ENCODE data around the gene ADCK1.

DNA sequence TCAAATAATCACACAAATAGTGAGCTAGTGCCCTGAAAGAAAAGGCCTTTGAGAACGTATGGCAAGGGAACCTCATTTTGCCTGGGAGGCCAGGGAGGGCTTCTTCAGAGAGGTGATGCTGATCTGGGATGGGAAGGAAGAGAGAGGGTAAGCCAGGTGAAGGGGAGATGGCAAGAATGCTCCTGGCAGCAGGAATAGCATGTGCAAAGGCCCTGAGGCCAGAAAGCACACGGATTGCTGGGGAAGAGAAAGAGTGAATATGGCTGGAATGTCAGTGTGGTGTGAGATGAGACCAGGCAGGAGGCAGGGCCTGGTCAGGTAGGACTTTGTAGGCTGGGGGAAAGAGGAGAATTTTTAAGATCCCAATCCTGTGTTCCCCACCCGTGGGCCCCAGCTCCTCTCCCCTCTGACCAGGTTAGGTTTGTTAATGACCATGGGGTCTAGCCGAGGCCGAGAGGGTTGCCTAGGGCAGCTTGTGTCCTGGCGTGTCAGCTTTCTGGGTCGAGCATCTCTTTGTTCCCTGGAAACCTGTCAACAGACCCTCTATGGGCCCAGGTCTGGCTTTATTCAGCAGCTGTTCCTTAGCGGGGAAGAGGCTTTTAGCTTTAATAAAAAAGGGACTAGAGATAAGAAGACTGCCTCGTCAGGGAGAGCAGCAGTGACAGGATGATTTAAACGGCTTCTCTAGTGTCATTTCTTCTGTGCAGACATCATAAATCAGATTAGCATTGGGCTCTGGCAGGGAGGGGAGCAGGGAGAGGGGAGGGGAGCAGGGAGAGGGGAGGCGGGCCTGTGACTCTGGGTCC lies 123.4 kb downstream of the ADCK1 start:
- TF ChIP-seq, protein P1, sequence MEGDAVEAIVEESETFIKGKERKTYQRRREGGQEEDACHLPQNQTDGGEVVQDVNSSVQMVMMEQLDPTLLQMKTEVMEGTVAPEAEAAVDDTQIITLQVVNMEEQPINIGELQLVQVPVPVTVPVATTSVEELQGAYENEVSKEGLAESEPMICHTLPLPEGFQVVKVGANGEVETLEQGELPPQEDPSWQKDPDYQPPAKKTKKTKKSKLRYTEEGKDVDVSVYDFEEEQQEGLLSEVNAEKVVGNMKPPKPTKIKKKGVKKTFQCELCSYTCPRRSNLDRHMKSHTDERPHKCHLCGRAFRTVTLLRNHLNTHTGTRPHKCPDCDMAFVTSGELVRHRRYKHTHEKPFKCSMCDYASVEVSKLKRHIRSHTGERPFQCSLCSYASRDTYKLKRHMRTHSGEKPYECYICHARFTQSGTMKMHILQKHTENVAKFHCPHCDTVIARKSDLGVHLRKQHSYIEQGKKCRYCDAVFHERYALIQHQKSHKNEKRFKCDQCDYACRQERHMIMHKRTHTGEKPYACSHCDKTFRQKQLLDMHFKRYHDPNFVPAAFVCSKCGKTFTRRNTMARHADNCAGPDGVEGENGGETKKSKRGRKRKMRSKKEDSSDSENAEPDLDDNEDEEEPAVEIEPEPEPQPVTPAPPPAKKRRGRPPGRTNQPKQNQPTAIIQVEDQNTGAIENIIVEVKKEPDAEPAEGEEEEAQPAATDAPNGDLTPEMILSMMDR (conservative IDR thresholded peaks at IDR 0.05; ENCODE audit: low read length): no peak
- no peak for TF ChIP-seq EZH2phosphoT487 (IDR thresholded peaks at IDR 0.05; ENCODE audit: borderline replicate concordance)
